ENCODE data around the gene DIS3L.

DIS3L gene

GRCh38 chr15:66306381-66306780 lies 13.0 kb downstream of the DIS3L start:
- H3K4me3 ChIP-seq (ENCODE audit: low read depth in 1 of 2, low read length in 1 of 2) = no peak overlapping the region
- H3K27ac ChIP-seq = no peak overlapping the region
- no peaks in the 10 kb centered on the region for H3K9me3 ChIP-seq
- peaks cover 68% of the 10 kb centered on the region for H3K36me3 ChIP-seq
- H3K27me3 ChIP-seq = no peaks in the 10 kb centered on the region
- TF ChIP-seq, protein P1, sequence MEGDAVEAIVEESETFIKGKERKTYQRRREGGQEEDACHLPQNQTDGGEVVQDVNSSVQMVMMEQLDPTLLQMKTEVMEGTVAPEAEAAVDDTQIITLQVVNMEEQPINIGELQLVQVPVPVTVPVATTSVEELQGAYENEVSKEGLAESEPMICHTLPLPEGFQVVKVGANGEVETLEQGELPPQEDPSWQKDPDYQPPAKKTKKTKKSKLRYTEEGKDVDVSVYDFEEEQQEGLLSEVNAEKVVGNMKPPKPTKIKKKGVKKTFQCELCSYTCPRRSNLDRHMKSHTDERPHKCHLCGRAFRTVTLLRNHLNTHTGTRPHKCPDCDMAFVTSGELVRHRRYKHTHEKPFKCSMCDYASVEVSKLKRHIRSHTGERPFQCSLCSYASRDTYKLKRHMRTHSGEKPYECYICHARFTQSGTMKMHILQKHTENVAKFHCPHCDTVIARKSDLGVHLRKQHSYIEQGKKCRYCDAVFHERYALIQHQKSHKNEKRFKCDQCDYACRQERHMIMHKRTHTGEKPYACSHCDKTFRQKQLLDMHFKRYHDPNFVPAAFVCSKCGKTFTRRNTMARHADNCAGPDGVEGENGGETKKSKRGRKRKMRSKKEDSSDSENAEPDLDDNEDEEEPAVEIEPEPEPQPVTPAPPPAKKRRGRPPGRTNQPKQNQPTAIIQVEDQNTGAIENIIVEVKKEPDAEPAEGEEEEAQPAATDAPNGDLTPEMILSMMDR (IDR thresholded peaks at IDR 0.05) = no peak
- no peaks in the 10 kb centered on the region for H3K4me1 ChIP-seq (ENCODE audit: control insufficient read depth in 1 of 2, insufficient read depth in 1 of 2, low read depth in 1 of 2, low read length in 1 of 2)

- H3K27me3 ChIP-seq = no peaks in the 10 kb centered on the region
- H3K9me3 ChIP-seq = no peaks in the 10 kb centered on the region
- TF ChIP-seq, protein P1 (IDR thresholded peaks at IDR 0.05) = no peak
- no peak overlapping the region for H3K4me3 ChIP-seq (ENCODE audit: low read depth in 1 of 2, low read length in 1 of 2)
- no peak overlapping the region for H3K27ac ChIP-seq
- H3K36me3 ChIP-seq = peaks cover 73% of the 10 kb centered on the region
- no peaks in the 10 kb centered on the region for H3K4me1 ChIP-seq (ENCODE audit: control insufficient read depth in 1 of 2, insufficient read depth in 1 of 2, low read depth in 1 of 2, low read length in 1 of 2)
These were observed 15.2 kb downstream of the DIS3L start for GRCh38 chr15:66308531-66308930.

GRCh38 chr15:66309828-66310227 lies 16.5 kb downstream of the DIS3L start:
- Histone ChIP-seq H3K4me3 (ENCODE audit: low read depth in 1 of 2, low read length in 1 of 2) (no peak overlapping the region), H3K36me3 (peaks cover 86% of the 10 kb centered on the region), H3K9me3 (no peaks in the 10 kb centered on the region), H3K27me3 (no peaks in the 10 kb centered on the region), H3K27ac (no peak overlapping the region), H3K4me1 (ENCODE audit: control insufficient read depth in 1 of 2, insufficient read depth in 1 of 2, low read depth in 1 of 2, low read length in 1 of 2) (no peaks in the 10 kb centered on the region)
- TF ChIP-seq, protein P1 (IDR thresholded peaks at IDR 0.05) = no peak

- TF ChIP-seq, protein P1 (IDR thresholded peaks at IDR 0.05) = no peak
- Histone ChIP-seq H3K36me3 (peaks cover 91% of the 10 kb centered on the region), H3K9me3 (no peaks in the 10 kb centered on the region), H3K4me3 (ENCODE audit: low read depth in 1 of 2, low read length in 1 of 2) (no peak overlapping the region), H3K4me1 (ENCODE audit: control insufficient read depth in 1 of 2, insufficient read depth in 1 of 2, low read depth in 1 of 2, low read length in 1 of 2) (no peaks in the 10 kb centered on the region), H3K27ac (no peak overlapping the region), H3K27me3 (no peaks in the 10 kb centered on the region)
These were observed 17.4 kb downstream of the DIS3L start for GRCh38 chr15:66310786-66311185.

- TF ChIP-seq, protein P1 (IDR thresholded peaks at IDR 0.05) = no peak
- Histone ChIP-seq H3K27me3 (no peaks in the 10 kb centered on the region), H3K9me3 (no peaks in the 10 kb centered on the region), H3K4me1 (ENCODE audit: control insufficient read depth in 1 of 2, insufficient read depth in 1 of 2, low read depth in 1 of 2, low read length in 1 of 2) (no peaks in the 10 kb centered on the region), H3K27ac (no peak overlapping the region), H3K36me3 (peaks cover 90% of the 10 kb centered on the region), H3K4me3 (ENCODE audit: low read depth in 1 of 2, low read length in 1 of 2) (no peak overlapping the region)
These were observed 18.8 kb downstream of the DIS3L start for GRCh38 chr15:66312144-66312543.
